Measurements from ENCODE around the gene JPH3.

GRCh38 chr16:87687998-87688529 lies 85.8 kb downstream of the JPH3 start:
- TF ChIP-seq FOXM1 (IDR thresholded peaks at IDR 0.05; ENCODE audit: borderline replicate concordance): no peak
- no peak for TF ChIP-seq ELF4 (IDR thresholded peaks at IDR 0.05)

Data from HEK293T (cell line).